Osteoblast (primary cell): ENCODE results near the gene RAB7A. TPM values are rescaled to one million over a fixed set of nuclear protein-coding genes. Genes with fewer than 3 reads are reported as not detected.
"Not testable (repeated sequence)": the region's sequence is repeated elsewhere in the genome, so short reads cannot be mapped to it uniquely, and the experiment has no call there.

Source experiments
- DNase-seq: peaks from one replicate; pipeline ENCODE4 v3.0.0; 2011; ENCODE audit warnings: low spot score, mixed read lengths; ENCODE audit not compliant: insufficient read length; ENCODE audit errors: missing footprints
- H2AFZ ChIP-seq: 2 replicates; pipeline ENCODE4 v1.6.0; 2011; ENCODE audit warnings: mild to moderate bottlenecking, low read length
- H3K27ac ChIP-seq: 2 replicates; pipeline ENCODE4 v1.5.1; 2011; ENCODE audit warnings: mild to moderate bottlenecking, low read depth, low read length, moderate library complexity
- H3K27me3 ChIP-seq: 2 replicates; pipeline ENCODE4 v1.6.0; 2012; ENCODE audit warnings: mild to moderate bottlenecking, control low read depth, inconsistent platforms, low read length, moderate library complexity; ENCODE audit not compliant: insufficient read depth
- H3K36me3 ChIP-seq: 2 replicates; pipeline ENCODE4 v1.5.1; 2011; ENCODE audit warnings: mild to moderate bottlenecking, low read length, control low read depth, moderate library complexity; ENCODE audit not compliant: insufficient read depth
- H3K4me1 ChIP-seq: 2 replicates; pipeline ENCODE4 v1.5.1; 2011; ENCODE audit warnings: mild to moderate bottlenecking, low read length, control low read depth, moderate library complexity; ENCODE audit not compliant: insufficient read depth
- H3K4me2 ChIP-seq: 2 replicates; pipeline ENCODE4 v1.6.0; 2011; ENCODE audit warnings: mild to moderate bottlenecking, low read length; ENCODE audit not compliant: insufficient read depth
- H3K4me3 ChIP-seq: fragments of 200-600 bp; sonication (generic); 3 replicates; pipeline ENCODE4 v1.5.1; 2012; ENCODE audit warnings: mild to moderate bottlenecking, low read length, inconsistent platforms; ENCODE audit not compliant: insufficient read depth
- H3K79me2 ChIP-seq: 2 replicates; pipeline ENCODE4 v1.6.0; 2012; ENCODE audit warnings: mild to moderate bottlenecking, low read length, control low read depth, inconsistent platforms; ENCODE audit not compliant: insufficient read depth
- H3K9me3 ChIP-seq: 2 replicates; pipeline ENCODE4 v1.5.1; 2011; ENCODE audit warnings: low read depth, low read length, control low read depth
- H4K20me1 ChIP-seq: 2 replicates; pipeline ENCODE4 v1.6.0; 2012; ENCODE audit warnings: mild to moderate bottlenecking, low read length, control low read depth; ENCODE audit not compliant: insufficient read depth
- total RNA-seq: library from RNA; depleted of rRNA; stranded (reverse); fragments of >200 nt; gene quantifications from 2 replicates; pipeline ENCODE4 v1.2.3, GENCODE V29; 2012
- TF ChIP-seq, protein P1 (sequence below): IDR thresholded peaks from 2 replicates; pipeline ENCODE4 v1.5.1; 2011; ENCODE audit warnings: mild to moderate bottlenecking, low read depth, low read length, moderate library complexity; ENCODE audit errors: extremely low read depth

The RAB7A gene
- total RNA-seq, 1 donor, result 86.1 TPM

DNA sequence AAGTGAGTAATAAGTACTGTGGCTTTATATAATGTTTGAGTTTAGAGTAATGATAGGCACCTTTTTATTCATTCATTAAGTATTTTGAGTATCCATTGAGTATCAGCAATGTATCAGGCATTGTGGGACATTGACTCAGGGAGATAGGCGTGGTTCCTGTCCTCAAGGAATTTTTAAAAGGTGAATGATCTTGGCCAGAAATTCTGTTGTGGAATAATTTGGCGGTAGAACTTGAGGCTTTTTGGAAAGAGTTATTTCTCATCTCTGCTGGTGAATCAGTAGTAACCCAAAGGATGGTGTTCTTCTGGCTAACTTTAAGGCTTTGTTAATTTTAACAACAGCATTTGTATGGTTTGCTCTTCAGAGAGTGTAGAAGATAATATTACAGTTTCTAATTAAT is 2.0 kb downstream of the RAB7A start:
- Histone ChIP-seq H3K9me3 (no peaks in the 10 kb centered on the region), H3K27ac (peak overlapping the region; percentile 96), H3K27me3 (no peaks in the 10 kb centered on the region), H3K36me3 (no peaks in the 10 kb centered on the region), H2AFZ (no peak overlapping the region), H3K4me2 (peak overlapping the region; percentile 99), H3K4me1 (peaks cover 35% of the 10 kb centered on the region), H4K20me1 (peaks cover 63% of the 10 kb centered on the region), H3K4me3 (peak overlapping the region; percentile 98), H3K79me2 (peaks cover 74% of the 10 kb centered on the region)
- TF ChIP-seq, protein P1, sequence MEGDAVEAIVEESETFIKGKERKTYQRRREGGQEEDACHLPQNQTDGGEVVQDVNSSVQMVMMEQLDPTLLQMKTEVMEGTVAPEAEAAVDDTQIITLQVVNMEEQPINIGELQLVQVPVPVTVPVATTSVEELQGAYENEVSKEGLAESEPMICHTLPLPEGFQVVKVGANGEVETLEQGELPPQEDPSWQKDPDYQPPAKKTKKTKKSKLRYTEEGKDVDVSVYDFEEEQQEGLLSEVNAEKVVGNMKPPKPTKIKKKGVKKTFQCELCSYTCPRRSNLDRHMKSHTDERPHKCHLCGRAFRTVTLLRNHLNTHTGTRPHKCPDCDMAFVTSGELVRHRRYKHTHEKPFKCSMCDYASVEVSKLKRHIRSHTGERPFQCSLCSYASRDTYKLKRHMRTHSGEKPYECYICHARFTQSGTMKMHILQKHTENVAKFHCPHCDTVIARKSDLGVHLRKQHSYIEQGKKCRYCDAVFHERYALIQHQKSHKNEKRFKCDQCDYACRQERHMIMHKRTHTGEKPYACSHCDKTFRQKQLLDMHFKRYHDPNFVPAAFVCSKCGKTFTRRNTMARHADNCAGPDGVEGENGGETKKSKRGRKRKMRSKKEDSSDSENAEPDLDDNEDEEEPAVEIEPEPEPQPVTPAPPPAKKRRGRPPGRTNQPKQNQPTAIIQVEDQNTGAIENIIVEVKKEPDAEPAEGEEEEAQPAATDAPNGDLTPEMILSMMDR, result no peak
- DNase-seq, result peak; percentile 85

DNA sequence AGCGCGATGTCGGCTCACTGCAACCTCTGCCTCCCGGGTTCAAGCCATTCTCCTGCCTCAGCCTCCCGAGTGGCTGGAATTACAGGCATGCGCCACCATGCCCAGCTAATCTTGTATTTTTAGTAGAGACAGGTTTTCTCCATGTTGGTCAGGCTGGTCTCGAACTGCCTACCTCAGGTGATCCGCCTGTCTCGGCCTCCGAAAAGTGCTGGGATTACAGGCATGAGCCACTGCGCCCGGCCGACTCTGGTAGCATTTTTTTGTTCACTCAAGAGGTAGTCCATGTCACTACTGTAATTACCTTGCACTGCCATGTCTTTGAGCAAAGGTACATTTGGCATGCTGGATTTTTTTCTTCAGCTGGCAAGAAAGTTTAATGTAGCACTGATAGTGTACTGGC is 2.5 kb downstream of the RAB7A start:
- not testable (repeated sequence) for H3K27ac ChIP-seq, DNase-seq, H3K27me3 ChIP-seq, H3K4me3 ChIP-seq, H3K9me3 ChIP-seq, H2AFZ ChIP-seq, H3K36me3 ChIP-seq
- H3K4me2 ChIP-seq, result peak overlapping the region; percentile 99
- H4K20me1 ChIP-seq, result peaks cover 68% of the 10 kb centered on the region
- H3K79me2 ChIP-seq, result peaks cover 80% of the 10 kb centered on the region
- peaks cover 35% of the 10 kb centered on the region for H3K4me1 ChIP-seq

DNA sequence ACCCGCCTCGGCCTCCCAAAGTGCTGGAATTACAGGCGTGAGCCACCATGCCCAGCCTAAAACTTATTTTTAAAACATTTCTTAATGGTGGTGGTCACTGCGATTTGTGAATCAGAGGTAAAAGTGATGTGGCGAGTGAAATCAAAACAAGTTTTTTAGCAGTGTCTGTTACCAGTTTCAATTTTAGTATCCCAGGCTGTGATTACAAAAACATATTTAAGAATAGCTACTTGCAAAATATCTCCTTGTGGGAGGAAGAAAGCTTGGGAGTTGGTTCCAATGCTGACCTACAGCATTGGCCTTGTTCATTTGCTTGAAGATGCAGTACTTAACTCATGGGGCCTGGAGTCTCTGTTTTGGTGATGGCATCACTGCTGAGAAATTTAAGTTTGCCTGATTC is 4.5 kb downstream of the RAB7A start:
- Histone ChIP-seq H4K20me1 (peaks cover 87% of the 10 kb centered on the region), H3K27me3 (no peaks in the 10 kb centered on the region), H3K4me3 (peak overlapping the region; percentile 1), H3K36me3 (no peaks in the 10 kb centered on the region), H3K4me2 (peak overlapping the region; percentile 55), H3K9me3 (no peaks in the 10 kb centered on the region), H3K79me2 (peaks cover 98% of the 10 kb centered on the region), H3K27ac (peak overlapping the region; percentile 71), H2AFZ (no peak overlapping the region), H3K4me1 (peaks cover 35% of the 10 kb centered on the region)
- TF ChIP-seq, protein P1, result no peak
- DNase-seq, result peak; percentile 86

DNA sequence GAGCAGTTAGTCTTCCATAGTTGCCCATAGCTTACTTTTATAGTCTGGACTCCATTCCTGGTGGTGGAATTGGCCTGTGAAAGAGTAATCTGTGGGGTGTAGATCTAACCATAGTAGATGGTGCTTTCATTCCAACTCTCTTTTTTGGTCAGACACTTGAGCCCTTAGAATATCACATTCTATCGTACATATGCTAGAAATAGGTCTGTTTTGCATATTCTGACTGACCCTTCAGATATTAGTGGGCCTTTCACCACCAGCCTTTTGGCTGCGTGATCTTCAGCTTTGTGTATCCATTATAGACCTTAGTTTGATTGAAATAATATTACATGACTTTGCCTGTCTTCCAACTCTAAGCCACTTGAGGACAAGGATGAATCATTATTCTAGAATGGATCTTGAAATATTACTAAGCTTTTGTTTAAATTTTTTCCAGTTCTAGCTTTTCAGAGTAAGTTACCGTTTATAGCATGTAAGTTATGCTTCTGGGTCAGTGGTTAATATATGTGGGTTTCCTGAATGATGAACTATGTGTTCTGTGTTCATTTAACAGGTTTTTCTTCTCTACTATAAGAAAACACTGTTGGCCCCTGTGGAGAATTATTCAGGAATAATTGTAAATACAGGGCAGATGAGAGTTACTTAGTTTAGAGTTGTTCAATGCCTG is 8.7 kb downstream of the RAB7A start:
- H3K27me3 ChIP-seq, result no peaks in the 10 kb centered on the region
- H3K79me2 ChIP-seq, result peaks cover 98% of the 10 kb centered on the region
- H3K36me3 ChIP-seq, result peaks cover 2% of the 10 kb centered on the region
- no peak overlapping the region for H3K27ac ChIP-seq
- peaks cover 79% of the 10 kb centered on the region for H4K20me1 ChIP-seq
- no peak overlapping the region for H2AFZ ChIP-seq
- TF ChIP-seq, protein P1, result no peak
- H3K9me3 ChIP-seq, result no peaks in the 10 kb centered on the region
- H3K4me2 ChIP-seq, result no peak overlapping the region
- H3K4me1 ChIP-seq, result peaks cover 10% of the 10 kb centered on the region
- no peak for DNase-seq
- H3K4me3 ChIP-seq, result no peak overlapping the region
